Heart right ventricle (tissue), 16 donors: Measurements from ENCODE around the gene BNC2. TPM values are rescaled to one million over a fixed set of nuclear protein-coding genes. Genes with fewer than 3 reads are reported as not detected.

ENCODE experiments used
- ATAC-seq, 8 donors: fragments of 200-7000 bp; cut with Tn5 transposase; one replicate each; pipeline ENCODE4 v1.9.1; 2020; ENCODE audit warnings: mild to moderate bottlenecking in 8 of 8, moderate library complexity in 8 of 8, moderate number of reproducible peaks in 1 of 8
- DNase-seq, 2 donors: peaks; one replicate each; pipeline ENCODE4 v3.0.0-alpha.2; 2020
- H3K27ac ChIP-seq, 10 donors: fragments of 200-600 bp; sonication (generic) in 2 of 10; one replicate each; pipeline versions ENCODE4 v1.5.0 to v1.8.0; 2020 to 2022; ENCODE audit warnings: mild to moderate bottlenecking in 3 of 10
- H3K27me3 ChIP-seq, 7 donors: fragments of 200-600 bp; one replicate each; pipeline ENCODE4 v1.8.0; 2021 to 2022; ENCODE audit warnings: mild to moderate bottlenecking in 2 of 7
- H3K36me3 ChIP-seq, 9 donors: fragments of 200-600 bp; sonication (generic) in 1 of 9; one replicate each; pipeline versions ENCODE4 v1.5.0 to v1.8.0; 2020 to 2022; ENCODE audit warnings: mild to moderate bottlenecking in 2 of 9
- H3K4me1 ChIP-seq, 9 donors: fragments of 200-600 bp; sonication (generic) in 1 of 9; one replicate each; pipeline versions ENCODE4 v1.5.0 to v1.8.0; 2020 to 2022; ENCODE audit warnings: mild to moderate bottlenecking in 4 of 9
- H3K4me3 ChIP-seq, 10 donors: fragments of 200-600 bp; sonication (generic) in 2 of 10; one replicate each; pipeline versions ENCODE4 v1.5.0 to v1.8.0; 2020 to 2022; ENCODE audit warnings: mild to moderate bottlenecking in 7 of 10, moderate library complexity in 2 of 10
- H3K9me3 ChIP-seq, 11 donors: fragments of 200-600 bp in 10 of 11; sonication (generic) in 2 of 11; one replicate each; pipeline versions ENCODE4 v1.5.0 to v1.8.0; 2013 to 2022; ENCODE audit warnings: mild to moderate bottlenecking in 2 of 11, control low read depth in 1 of 11, moderate library complexity in 1 of 11
- CTCF ChIP-seq, 9 donors: fragments of 200-600 bp; sonication (generic) in 2 of 9; IDR thresholded peaks; one replicate each; pipeline versions ENCODE4 v1.5.0 to v1.8.0; 2021 to 2022; ENCODE audit warnings: antibody characterized with exemption in 9 of 9, mild to moderate bottlenecking in 5 of 9, moderate library complexity in 1 of 9
- WGBS, 2 donors: extraction: QIAGEN DNeasy Blood & Tissue Kit; methylation state at CpG; one replicate each; pipeline ENCODE4 v1.1.7; 2013; ENCODE audit warnings: inconsistent platforms in 1 of 2; 5-methylcytosine and 5-hydroxymethylcytosine counted together
- intact Hi-C, 10 donors: fragments of 100-400 bp; cut with DNase I; formaldehyde crosslinking; loops; one replicate each; pipeline versions ENCODE4 v1.11.1 to v1.14.2; 2022
- polyA plus RNA-seq, 2 donors: library from polyadenylated mRNA; stranded (reverse); fragments of 200-250 nt; gene quantifications; one replicate each; pipeline ENCODE4 v1.2.3, GENCODE V29; 2013
- total RNA-seq, 10 donors: library from RNA; stranded (reverse); fragmentation: NEBNext Ultra II Directional in 3 of 10; extraction: Animal tissue kit (Norgen Biotek cat#: 25700) in 3 of 10; gene quantifications; one replicate each; pipeline versions ENCODE4 v1.2.1 to v1.2.4, GENCODE V29; 2021 to 2023
- donor health status: Arrhythmogenic right ventricular cardiomyopathy.
- donor health status: ischemic (EF 13 %, LVEDD 7.1; RV severe dilation, severe dysfunction).
- donor health status: healthy with polysubstance abuse.
- donor health status: DM: no; HTN: yes; CAD: no.
- donor health status: DM: no; HTN: no; CAD: no.
- donor health status: ischemic (EF 25% LVEDD 6.9; RV normal size, moderate dysfunction).
- donor health status: ischemic (EF 25% LVEDD 5.7; RV mildly dilated, moderate dysfunction).
- donor health status: healthy.
- donor health status: DM: yes; HTN: yes; CAD: no.
- donor health status: Ischemic cardiomyopathy.
- donor health status: ischemic (EF 35%, LVEDD 5.7; RV mildly dilated, moderate dysfunction).
- donor health status: nonischemic (EF 11% LVEDD 7.7; RV severe dilation, severe dysfunction).
- donor health status: DM: yes; HTN: yes; CAD: no.
- donor health status: PGD.
- donor health status: ischemic (EF 29% LVEDD 5.4; RV normal size, mild dysfunction).
- donor health status: nonischemic (EF 23%, LVEDD 6.1; RV moderate dilation, normal function).

Gene BNC2
- total and polyA plus RNA-seq, 12 donors: 0.49 to 7.3 (median 3.2) TPM

- TF ChIP-seq CTCF (IDR thresholded peaks at IDR 0.05): no peak
- intact Hi-C loops: no loop called here
These were observed 22.3 kb downstream of the BNC2 start for GRCh38 chr9:16848179-16848578.

GRCh38 chr9:16846986-16847385 lies 23.5 kb downstream of the BNC2 start:
- Histone ChIP-seq H3K9me3 (no peaks in the 10 kb centered on the region), H3K27me3 (peaks cover 0 to 6% (median 0%) of the 10 kb centered on the region in 7 donors), H3K4me3 (no peak overlapping the region), H3K27ac (no peak overlapping the region), H3K36me3 (no peaks in the 10 kb centered on the region), H3K4me1 (no peaks in the 10 kb centered on the region)
- WGBS, 2 donors: 64 to 65% methylated on average over 3 of the region's 3 CpGs
- intact Hi-C loops: no loop called here
- ATAC-seq (no peak), DNase-seq (no peak)
- TF ChIP-seq CTCF (IDR thresholded peaks at IDR 0.05): no peak

More at GRCh38 chr9:16848179-16848578, 22.3 kb downstream of the BNC2 start:
- no peak for ATAC-seq
- WGBS, 2 donors: 77 to 82% methylated on average over 3 of the region's 3 CpGs
- Histone ChIP-seq H3K4me1 (no peaks in the 10 kb centered on the region), H3K27ac (no peak overlapping the region), H3K9me3 (no peaks in the 10 kb centered on the region), H3K4me3 (no peak overlapping the region), H3K27me3 (peaks cover 0 to 6% (median 0%) of the 10 kb centered on the region in 7 donors), H3K36me3 (no peaks in the 10 kb centered on the region)
- DNase-seq: no peak

- 91 to 92% methylated on average over 6 of the region's 6 CpGs for WGBS, 2 donors
- H3K27me3 ChIP-seq: peaks cover 0 to 6% (median 0%) of the 10 kb centered on the region in 7 donors
- no peak overlapping the region for H3K4me3 ChIP-seq
- TF ChIP-seq CTCF (IDR thresholded peaks at IDR 0.05): no peak
- no peak for DNase-seq
- intact Hi-C loops: no loop called here
- no peaks in the 10 kb centered on the region for H3K36me3 ChIP-seq
- no peaks in the 10 kb centered on the region for H3K9me3 ChIP-seq
- H3K27ac ChIP-seq: no peak overlapping the region
- H3K4me1 ChIP-seq: no peaks in the 10 kb centered on the region
- ATAC-seq: no peak
These were observed 24.1 kb downstream of the BNC2 start for GRCh38 chr9:16846367-16846766.

- 88 to 91% methylated on average over 5 of the region's 5 CpGs for WGBS, 2 donors
- Histone ChIP-seq H3K9me3 (no peaks in the 10 kb centered on the region), H3K27ac (no peak overlapping the region), H3K4me1 (peaks cover 0 to 8% (median 0%) of the 10 kb centered on the region in 9 donors), H3K27me3 (peaks cover 0 to 3% (median 0%) of the 10 kb centered on the region in 7 donors), H3K4me3 (no peak overlapping the region), H3K36me3 (no peaks in the 10 kb centered on the region)
- ATAC-seq (no peak), DNase-seq (no peak)
- no peak for TF ChIP-seq CTCF (IDR thresholded peaks at IDR 0.05)
- intact Hi-C loops: no loop called here
These were observed 35.7 kb downstream of the BNC2 start for GRCh38 chr9:16834817-16835216.
